Measurements from ENCODE around the gene LETM1. TPM values are rescaled to one million over a fixed set of nuclear protein-coding genes. Genes with fewer than 3 reads are reported as not detected.
A peak's percentile ranks its signal among the peaks of the same experiment; 100 is the strongest.

The LETM1 gene
- total and polyA plus RNA-seq, 2 donors from 2014 or later, result 20.0 to 46.4 TPM

GRCh38 chr4:1775731-1776500 lies 80.0 kb downstream of the LETM1 start:
- H3K27me3 ChIP-seq (ENCODE audit: control insufficient read depth, insufficient read depth, low read length), result no peaks in the 10 kb centered on the region
- H3K36me3 ChIP-seq (ENCODE audit: control insufficient read depth in 2 of 3, insufficient read depth in 3 of 3, low read length in 3 of 3), result no peaks in the 10 kb centered on the region
- H3K9me3 ChIP-seq (ENCODE audit: control insufficient read depth in 2 of 3, insufficient read depth in 1 of 3, low read length in 3 of 3), result no peaks in the 10 kb centered on the region
- H3K27ac ChIP-seq (ENCODE audit: low read depth in 2 of 2, low read length in 2 of 2), result no peak overlapping the region
- H3K4me1 ChIP-seq (ENCODE audit: control insufficient read depth in 2 of 3, insufficient read depth in 2 of 3, low read depth in 1 of 3, low read length in 3 of 3), result peaks cover 0 to 3% (median 0%) of the 10 kb centered on the region in 3 donors
- no peak overlapping the region for H3K9ac ChIP-seq (ENCODE audit: low read length in 3 of 3)
- FAIRE-seq (no peak), DNase-seq (peak in 1 of 5 donors; percentile 46)
- TF ChIP-seq, protein P1, sequence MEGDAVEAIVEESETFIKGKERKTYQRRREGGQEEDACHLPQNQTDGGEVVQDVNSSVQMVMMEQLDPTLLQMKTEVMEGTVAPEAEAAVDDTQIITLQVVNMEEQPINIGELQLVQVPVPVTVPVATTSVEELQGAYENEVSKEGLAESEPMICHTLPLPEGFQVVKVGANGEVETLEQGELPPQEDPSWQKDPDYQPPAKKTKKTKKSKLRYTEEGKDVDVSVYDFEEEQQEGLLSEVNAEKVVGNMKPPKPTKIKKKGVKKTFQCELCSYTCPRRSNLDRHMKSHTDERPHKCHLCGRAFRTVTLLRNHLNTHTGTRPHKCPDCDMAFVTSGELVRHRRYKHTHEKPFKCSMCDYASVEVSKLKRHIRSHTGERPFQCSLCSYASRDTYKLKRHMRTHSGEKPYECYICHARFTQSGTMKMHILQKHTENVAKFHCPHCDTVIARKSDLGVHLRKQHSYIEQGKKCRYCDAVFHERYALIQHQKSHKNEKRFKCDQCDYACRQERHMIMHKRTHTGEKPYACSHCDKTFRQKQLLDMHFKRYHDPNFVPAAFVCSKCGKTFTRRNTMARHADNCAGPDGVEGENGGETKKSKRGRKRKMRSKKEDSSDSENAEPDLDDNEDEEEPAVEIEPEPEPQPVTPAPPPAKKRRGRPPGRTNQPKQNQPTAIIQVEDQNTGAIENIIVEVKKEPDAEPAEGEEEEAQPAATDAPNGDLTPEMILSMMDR (IDR thresholded peaks at IDR 0.05; ENCODE audit: borderline replicate concordance, extremely low read depth, insufficient read depth), result no peak
- intact Hi-C loops (cut with DNase I), result no loop called here
- H3K4me3 ChIP-seq (ENCODE audit: low read length in 3 of 3), result no peak overlapping the region

DNA sequence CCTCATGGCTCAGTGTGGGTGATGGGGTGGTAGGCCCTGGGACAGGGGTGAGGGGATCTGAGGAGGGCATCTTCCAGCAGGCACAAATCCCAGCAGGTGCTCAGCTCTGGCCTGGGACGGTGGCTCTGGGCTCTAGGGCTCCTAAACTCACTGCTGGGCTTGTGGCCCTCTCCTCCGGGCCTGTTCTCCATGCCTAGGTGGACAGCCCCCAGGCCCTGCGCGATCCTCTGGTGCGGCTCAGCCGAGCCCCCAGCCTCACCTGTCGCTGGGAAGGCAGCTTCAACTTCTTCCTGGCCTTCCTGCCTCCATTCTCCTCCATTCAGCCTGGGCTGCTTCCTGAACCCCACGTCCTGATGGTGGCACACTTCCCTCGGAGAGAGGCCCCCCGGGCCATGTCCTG lies 82.2 kb downstream of the LETM1 start:
- DNase-seq, result no peak
- H3K27ac ChIP-seq (ENCODE audit: low read depth in 2 of 2, low read length in 2 of 2), result no peak overlapping the region
- H3K4me3 ChIP-seq (ENCODE audit: low read length in 3 of 3), result no peak overlapping the region
- intact Hi-C loops (cut with DNase I), result no loop called here
- H3K36me3 ChIP-seq (ENCODE audit: control insufficient read depth in 2 of 3, insufficient read depth in 3 of 3, low read length in 3 of 3), result no peaks in the 10 kb centered on the region
- no peak for FAIRE-seq
- TF ChIP-seq, protein P1 (IDR thresholded peaks at IDR 0.05; ENCODE audit: borderline replicate concordance, extremely low read depth, insufficient read depth), result no peak
- H3K27me3 ChIP-seq (ENCODE audit: control insufficient read depth, insufficient read depth, low read length), result no peaks in the 10 kb centered on the region
- peaks cover 0 to 12% (median 3%) of the 10 kb centered on the region in 3 donors for H3K4me1 ChIP-seq (ENCODE audit: control insufficient read depth in 2 of 3, insufficient read depth in 2 of 3, low read depth in 1 of 3, low read length in 3 of 3)
- no peak overlapping the region for H3K9ac ChIP-seq (ENCODE audit: low read length in 3 of 3)
- H3K9me3 ChIP-seq (ENCODE audit: control insufficient read depth in 2 of 3, insufficient read depth in 1 of 3, low read length in 3 of 3), result no peaks in the 10 kb centered on the region

DNA sequence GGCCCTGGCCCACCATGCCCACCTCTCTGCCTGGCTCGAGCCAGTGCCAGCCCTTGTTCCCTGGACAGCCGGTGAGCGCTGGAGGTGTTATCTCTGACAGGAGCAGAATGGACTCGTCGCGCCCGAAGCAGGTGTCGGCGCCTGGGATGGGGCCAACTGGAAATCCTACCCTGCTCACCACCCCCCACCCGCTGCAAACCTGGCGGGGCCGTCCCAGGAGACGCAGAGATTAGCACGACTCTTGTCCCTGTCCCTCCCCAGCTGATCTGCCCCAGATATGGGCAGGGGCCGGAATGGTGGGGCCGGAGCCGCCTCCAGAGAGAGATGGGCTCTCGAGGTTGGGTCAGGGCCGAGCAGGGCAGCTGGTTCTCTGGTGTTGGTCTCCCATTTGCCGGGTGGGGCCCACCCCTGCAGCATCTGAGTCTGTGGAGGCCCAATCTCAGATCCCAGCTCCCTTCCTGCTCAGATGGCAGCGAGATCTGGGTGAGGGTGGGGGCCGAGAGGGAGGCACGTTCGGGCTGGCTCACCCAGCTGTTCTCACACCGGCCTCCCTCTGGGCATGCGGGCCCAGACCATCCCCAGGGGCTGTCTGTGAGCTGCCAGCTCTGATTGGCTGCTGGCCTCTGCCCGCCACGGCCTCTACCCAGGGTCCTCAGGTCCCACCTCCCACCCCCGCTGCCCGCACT lies 83.0 kb downstream of the LETM1 start:
- Histone ChIP-seq H3K4me1 (ENCODE audit: control insufficient read depth in 2 of 3, insufficient read depth in 2 of 3, low read depth in 1 of 3, low read length in 3 of 3) (peaks cover 0 to 16% (median 3%) of the 10 kb centered on the region in 3 donors), H3K27ac (ENCODE audit: low read depth in 2 of 2, low read length in 2 of 2) (no peak overlapping the region), H3K9me3 (ENCODE audit: control insufficient read depth in 2 of 3, insufficient read depth in 1 of 3, low read length in 3 of 3) (no peaks in the 10 kb centered on the region), H3K36me3 (ENCODE audit: control insufficient read depth in 2 of 3, insufficient read depth in 3 of 3, low read length in 3 of 3) (no peaks in the 10 kb centered on the region), H3K27me3 (ENCODE audit: control insufficient read depth, insufficient read depth, low read length) (no peaks in the 10 kb centered on the region), H3K9ac (ENCODE audit: low read length in 3 of 3) (no peak overlapping the region), H3K4me3 (ENCODE audit: low read length in 3 of 3) (no peak overlapping the region)
- FAIRE-seq (no peak), DNase-seq (no peak)
- intact Hi-C loops (cut with DNase I), result no loop called here
- TF ChIP-seq, protein P1 (IDR thresholded peaks at IDR 0.05; ENCODE audit: borderline replicate concordance, extremely low read depth, insufficient read depth), result no peak

All from kidney (tissue), 14 donors.